GM06990 (cell line): ENCODE results near the gene PKD1.

ENCODE experiments used
- DNase-seq: peaks from one replicate; pipeline ENCODE4 v3.0.0-alpha.2; 2011; ENCODE audit not compliant: insufficient read length; ENCODE audit errors: extremely low read depth
- H3K27me3 ChIP-seq: replicated peaks from 2 replicates; pipeline ENCODE4 v1.6.0; 2011; ENCODE audit warnings: low read length; ENCODE audit not compliant: control insufficient read depth, insufficient read depth
- H3K36me3 ChIP-seq: 2 replicates; pipeline ENCODE4 v1.5.1; 2011; ENCODE audit warnings: low read length; ENCODE audit not compliant: control insufficient read depth, insufficient read depth
- H3K4me3 ChIP-seq: replicated peaks from 2 replicates; pipeline ENCODE4 v1.5.1; 2011; ENCODE audit warnings: low read depth, mild to moderate bottlenecking, control low read depth, low read length
- TF ChIP-seq, protein P1 (sequence below): IDR thresholded peaks from 2 replicates; pipeline ENCODE4 v1.5.1; 2011; ENCODE audit warnings: low read length, control low read depth, mild to moderate bottlenecking, inconsistent platforms; ENCODE audit not compliant: insufficient read depth, poor library complexity, severe bottlenecking

PKD1 gene

GRCh38 chr16:2180461-2180860 lies 44.8 kb upstream of the PKD1 start:
- Histone ChIP-seq H3K27me3 (no peaks in the 10 kb centered on the region), H3K36me3 (peaks cover 16% of the 10 kb centered on the region), H3K4me3 (no peak overlapping the region)
- DNase-seq: no peak
- TF ChIP-seq, protein P1, sequence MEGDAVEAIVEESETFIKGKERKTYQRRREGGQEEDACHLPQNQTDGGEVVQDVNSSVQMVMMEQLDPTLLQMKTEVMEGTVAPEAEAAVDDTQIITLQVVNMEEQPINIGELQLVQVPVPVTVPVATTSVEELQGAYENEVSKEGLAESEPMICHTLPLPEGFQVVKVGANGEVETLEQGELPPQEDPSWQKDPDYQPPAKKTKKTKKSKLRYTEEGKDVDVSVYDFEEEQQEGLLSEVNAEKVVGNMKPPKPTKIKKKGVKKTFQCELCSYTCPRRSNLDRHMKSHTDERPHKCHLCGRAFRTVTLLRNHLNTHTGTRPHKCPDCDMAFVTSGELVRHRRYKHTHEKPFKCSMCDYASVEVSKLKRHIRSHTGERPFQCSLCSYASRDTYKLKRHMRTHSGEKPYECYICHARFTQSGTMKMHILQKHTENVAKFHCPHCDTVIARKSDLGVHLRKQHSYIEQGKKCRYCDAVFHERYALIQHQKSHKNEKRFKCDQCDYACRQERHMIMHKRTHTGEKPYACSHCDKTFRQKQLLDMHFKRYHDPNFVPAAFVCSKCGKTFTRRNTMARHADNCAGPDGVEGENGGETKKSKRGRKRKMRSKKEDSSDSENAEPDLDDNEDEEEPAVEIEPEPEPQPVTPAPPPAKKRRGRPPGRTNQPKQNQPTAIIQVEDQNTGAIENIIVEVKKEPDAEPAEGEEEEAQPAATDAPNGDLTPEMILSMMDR: no peak

GRCh38 chr16:2179576-2179975 lies 43.9 kb upstream of the PKD1 start:
- no peak overlapping the region for H3K4me3 ChIP-seq

GRCh38 chr16:2179107-2179501 lies 43.4 kb upstream of the PKD1 start:
- no peaks in the 10 kb centered on the region for H3K27me3 ChIP-seq
- peaks cover 22% of the 10 kb centered on the region for H3K36me3 ChIP-seq
- DNase-seq: no peak
- H3K4me3 ChIP-seq: no peak overlapping the region
- TF ChIP-seq, protein P1: no peak

More at GRCh38 chr16:2179576-2179975, 43.9 kb upstream of the PKD1 start:
- H3K27me3 ChIP-seq: no peaks in the 10 kb centered on the region
- TF ChIP-seq, protein P1: no peak
- H3K36me3 ChIP-seq: peaks cover 20% of the 10 kb centered on the region
- DNase-seq: no peak

DNA sequence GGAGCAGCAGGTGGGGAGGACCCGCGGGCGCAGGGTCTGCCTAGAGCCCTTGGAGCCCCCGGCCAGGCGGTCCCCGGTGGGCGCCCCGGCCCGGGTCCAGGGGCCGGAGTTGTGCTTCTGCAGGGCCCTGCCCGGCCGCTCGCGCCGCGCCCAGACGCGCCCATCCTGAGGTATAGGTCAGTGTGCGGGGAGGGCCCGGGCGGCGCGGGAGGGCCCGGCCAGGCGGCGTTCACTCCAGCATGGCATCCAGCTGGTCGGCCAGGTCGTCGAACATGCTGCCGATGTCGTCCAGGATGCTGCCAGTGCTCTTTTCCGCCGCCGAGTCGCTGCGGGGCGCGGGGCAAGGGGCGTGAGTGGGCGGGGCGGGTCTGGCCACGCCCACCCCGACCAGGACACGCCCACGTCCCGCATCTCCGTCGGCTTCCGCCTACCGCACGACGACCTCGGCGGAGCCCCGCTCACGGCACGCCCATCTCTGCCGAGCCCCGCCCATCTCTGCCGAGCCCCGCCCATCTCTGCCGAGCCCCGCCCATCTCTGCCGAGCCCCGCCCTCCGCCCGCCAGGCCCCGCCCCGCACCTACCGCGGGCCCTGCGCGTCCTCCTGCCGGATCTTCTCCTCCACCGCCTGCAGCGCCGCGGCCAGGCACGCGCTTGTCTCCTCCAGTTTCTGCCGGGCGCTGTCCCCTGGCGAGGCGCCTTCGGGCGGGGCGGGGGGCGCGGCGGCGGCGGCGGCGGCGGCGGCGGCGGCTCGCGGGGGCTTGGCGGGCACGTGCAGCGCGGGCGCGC lies 42.8 kb upstream of the PKD1 start:
- Histone ChIP-seq H3K36me3 (peaks cover 22% of the 10 kb centered on the region), H3K4me3 (no peak overlapping the region), H3K27me3 (no peaks in the 10 kb centered on the region)
- DNase-seq: no peak
- TF ChIP-seq, protein P1: no peak

DNA sequence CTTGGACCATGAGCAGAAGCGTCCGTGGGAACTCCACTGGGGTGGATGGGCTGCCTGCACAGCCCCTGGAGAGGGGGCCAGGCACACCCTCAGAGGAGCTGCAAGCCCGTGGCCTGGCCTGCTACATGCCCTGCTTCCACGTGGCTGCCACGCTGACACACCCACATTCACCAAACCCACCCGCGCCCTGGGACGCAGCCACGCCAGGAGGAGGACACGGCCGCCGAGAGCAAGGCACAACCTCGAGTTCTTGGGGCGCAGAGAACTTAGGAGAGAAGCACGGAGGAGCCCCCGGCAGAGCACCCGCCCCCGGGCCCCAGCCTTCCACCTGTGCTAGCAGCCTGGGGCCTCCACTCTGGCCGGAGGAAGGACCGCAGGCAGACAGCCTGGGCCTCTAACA lies 41.9 kb upstream of the PKD1 start:
- no peaks in the 10 kb centered on the region for H3K27me3 ChIP-seq
- TF ChIP-seq, protein P1: no peak
- peaks cover 24% of the 10 kb centered on the region for H3K36me3 ChIP-seq
- no peak overlapping the region for H3K4me3 ChIP-seq
- DNase-seq: no peak
